ENCODE measurements around the gene TPGS1. TPM values are rescaled to one million over a fixed set of nuclear protein-coding genes. Genes with fewer than 3 reads are reported as not detected.

Gene TPGS1
- total RNA-seq, 1 donor from 2014 or later, result 11.2 TPM

- no peaks in the 10 kb centered on the region for H3K9me3 ChIP-seq (replicated peaks)
- intact Hi-C loops (cut with micrococcal nuclease), result no loop called here
These were observed 42.1 kb upstream of the TPGS1 start for GRCh38 chr19:465056-465816.

GRCh38 chr19:467554-467953, 39.7 kb upstream of the TPGS1 start:
- Histone ChIP-seq H3K36me3 (no peaks in the 10 kb centered on the region), H3K4me3 (no peak overlapping the region), H3K27me3 (ENCODE audit: low read depth) (no peaks in the 10 kb centered on the region), H3K27ac (replicated peaks) (no peak overlapping the region), H3K4me1 (no peaks in the 10 kb centered on the region), H3K9me3 (replicated peaks) (no peaks in the 10 kb centered on the region)
- TF ChIP-seq CTCF (IDR thresholded peaks at IDR 0.05; ENCODE audit: borderline replicate concordance), result no peak
- intact Hi-C loops (cut with micrococcal nuclease), result no loop called here
- DNase-seq, result no peak

More at GRCh38 chr19:465056-465816, 42.1 kb upstream of the TPGS1 start:
- no peak for TF ChIP-seq CTCF (IDR thresholded peaks at IDR 0.05; ENCODE audit: borderline replicate concordance)
- no peak overlapping the region for H3K4me3 ChIP-seq
- DNase-seq, result no peak
- peaks cover 15% of the 10 kb centered on the region for H3K4me1 ChIP-seq
- no peaks in the 10 kb centered on the region for H3K27me3 ChIP-seq (ENCODE audit: low read depth)
- no peak overlapping the region for H3K27ac ChIP-seq (replicated peaks)
- H3K36me3 ChIP-seq, result no peaks in the 10 kb centered on the region

DNA sequence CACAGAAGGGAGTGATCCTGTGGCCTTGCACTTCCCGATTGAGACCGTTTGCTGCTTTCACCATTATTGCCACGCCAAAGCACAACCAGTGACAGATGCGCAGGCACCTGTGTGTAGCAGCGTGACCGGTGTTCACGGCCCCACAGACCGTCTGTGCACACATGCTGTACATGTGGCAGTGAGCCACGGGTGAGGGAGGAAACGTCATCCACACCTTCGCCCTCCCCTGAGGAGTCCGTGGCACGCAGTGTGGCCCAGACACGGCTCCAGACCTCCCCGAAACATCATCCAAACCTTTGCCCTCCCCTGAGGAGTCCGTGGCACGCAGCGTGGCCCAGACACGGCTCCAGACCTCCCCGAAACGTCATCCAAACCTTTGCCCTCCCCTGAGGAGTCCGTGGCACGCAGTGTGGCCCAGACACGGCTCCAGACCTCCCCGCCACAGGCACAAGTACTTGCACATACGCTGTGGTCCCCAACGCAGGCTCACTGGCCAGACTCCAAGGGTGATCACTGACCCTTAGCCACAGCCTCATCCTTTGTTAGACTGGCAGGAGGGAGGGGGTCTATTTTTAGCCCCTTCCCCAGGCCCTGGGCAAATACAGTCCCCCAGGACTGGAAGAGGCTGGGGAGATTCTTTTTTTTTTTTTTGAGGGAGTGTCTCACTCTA, 38.6 kb upstream of the TPGS1 start:
- Histone ChIP-seq H3K27me3 (ENCODE audit: low read depth) (no peaks in the 10 kb centered on the region), H3K27ac (replicated peaks) (no peak overlapping the region), H3K4me3 (no peak overlapping the region), H3K4me1 (no peaks in the 10 kb centered on the region), H3K9me3 (replicated peaks) (no peaks in the 10 kb centered on the region), H3K36me3 (no peaks in the 10 kb centered on the region)
- no peak for TF ChIP-seq CTCF (IDR thresholded peaks at IDR 0.05; ENCODE audit: borderline replicate concordance)
- no peak for DNase-seq
- intact Hi-C loops (cut with micrococcal nuclease), result no loop called here

- Histone ChIP-seq H3K4me3 (no peak overlapping the region), H3K4me1 (peaks cover 9% of the 10 kb centered on the region), H3K36me3 (no peaks in the 10 kb centered on the region), H3K27ac (replicated peaks) (no peak overlapping the region), H3K27me3 (ENCODE audit: low read depth) (peaks cover 7% of the 10 kb centered on the region), H3K9me3 (replicated peaks) (no peaks in the 10 kb centered on the region)
- DNase-seq, result no peak
- intact Hi-C loops (cut with micrococcal nuclease), result no loop called here
- no peak for TF ChIP-seq CTCF (IDR thresholded peaks at IDR 0.05; ENCODE audit: borderline replicate concordance)
These were observed 37.5 kb upstream of the TPGS1 start for GRCh38 chr19:469833-470232.

DNA sequence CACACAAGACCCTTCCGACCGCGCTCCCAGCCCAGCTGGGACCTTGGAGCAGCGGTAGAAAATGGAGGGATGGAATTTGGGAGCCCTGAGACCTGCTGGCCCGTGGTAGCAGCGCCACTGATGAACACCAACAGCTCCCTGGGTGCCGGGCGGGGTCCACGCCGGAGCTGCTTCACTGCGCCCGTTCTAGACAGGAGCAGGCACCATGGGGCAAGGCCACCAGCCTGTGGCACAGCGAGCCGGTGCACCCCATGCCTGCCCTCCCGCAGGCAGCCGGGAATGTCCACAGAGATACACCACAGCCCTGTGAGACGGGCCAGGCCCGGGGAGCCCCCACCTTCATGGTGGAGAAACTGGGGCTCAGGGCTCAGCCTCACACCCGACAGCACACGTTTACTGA, 36.6 kb upstream of the TPGS1 start:
- Histone ChIP-seq H3K27ac (replicated peaks) (no peak overlapping the region), H3K27me3 (ENCODE audit: low read depth) (peaks cover 7% of the 10 kb centered on the region), H3K9me3 (replicated peaks) (no peaks in the 10 kb centered on the region), H3K36me3 (no peaks in the 10 kb centered on the region), H3K4me1 (peaks cover 17% of the 10 kb centered on the region), H3K4me3 (no peak overlapping the region)
- no peak for TF ChIP-seq CTCF (IDR thresholded peaks at IDR 0.05; ENCODE audit: borderline replicate concordance)
- intact Hi-C loops (cut with micrococcal nuclease), result no loop called here
- no peak for DNase-seq

Data from left ventricle myocardium inferior (tissue), 1 donor.